Right lobe of liver (tissue), 6 donors: Measurements from ENCODE around the gene KIF5C. TPM values are rescaled to one million over a fixed set of nuclear protein-coding genes. Genes with fewer than 3 reads are reported as not detected.
A peak's percentile ranks its signal among the peaks of the same experiment; 100 is the strongest.

Experiments
- ATAC-seq, 4 donors: fragments of 200-7000 bp; cut with Tn5 transposase; one replicate each; pipeline ENCODE4 v1.9.1; 2020; ENCODE audit warnings: mild to moderate bottlenecking in 4 of 4, moderate library complexity in 4 of 4
- DNase-seq, 3 donors: peaks; one replicate each; pipeline ENCODE4 v3.0.0-alpha.2; 2020
- H3K27ac ChIP-seq, 3 donors: fragments of 200-600 bp; one replicate each; pipeline ENCODE4 v1.8.0; 2022
- H3K27me3 ChIP-seq, 2 donors: fragments of 200-600 bp; one replicate each; pipeline ENCODE4 v1.8.0; 2022
- H3K36me3 ChIP-seq, 4 donors: fragments of 200-600 bp; sonication (generic) in 1 of 4; one replicate each; pipeline versions ENCODE4 v1.5.1 to v1.8.0; 2017 to 2022; ENCODE audit warnings: control low read depth in 1 of 4
- H3K4me1 ChIP-seq, 4 donors: fragments of 200-600 bp; sonication (generic) in 1 of 4; one replicate each; pipeline versions ENCODE4 v1.5.1 to v1.8.0; 2017 to 2022; ENCODE audit warnings: control low read depth in 1 of 4
- H3K4me3 ChIP-seq, 3 donors: fragments of 200-600 bp; one replicate each; pipeline ENCODE4 v1.8.0; 2022
- H3K9me3 ChIP-seq, 4 donors: fragments of 200-600 bp; sonication (generic) in 1 of 4; one replicate each; pipeline versions ENCODE4 v1.5.1 to v1.8.0; 2017 to 2022; ENCODE audit warnings: control low read depth in 1 of 4
- POLR2A ChIP-seq: fragments of 450-650 bp; IDR thresholded peaks from one replicate; pipeline ENCODE4 v1.6.1; 2017; ENCODE audit warnings: antibody characterized with exemption, mild to moderate bottlenecking
- WGBS: methylation state at CpG from one replicate; pipeline ENCODE4 v1.1.6; 2018; ENCODE audit warnings: low coverage, low lambda C conversion rate; ENCODE audit not compliant: insufficient coverage; ENCODE audit errors: missing lambda C conversion rate; 5-methylcytosine and 5-hydroxymethylcytosine counted together
- intact Hi-C, 2 donors: fragments of 100-400 bp; cut with DNase I; formaldehyde crosslinking; loops; one replicate each; pipeline versions ENCODE4 v1.11.2 to v1.14.1; 2022
- total RNA-seq, 6 experiments: library from RNA; depleted of rRNA in 2 of 6; stranded (reverse); fragments of >200 nt in 2 of 6; fragmentation: NEBNext Ultra II Directional in 3 of 6; extraction: Animal tissue kit (Norgen Biotek cat#: 25700) in 3 of 6; gene quantifications; one replicate each; pipeline versions ENCODE4 v1.1.0 to v1.2.4, GENCODE V29; 2016 to 2023
- TF ChIP-seq, protein P1 (sequence below), 4 donors: fragments of 200-600 bp in 3 of 4; fragments of 450-650 bp in 1 of 4; IDR thresholded peaks; one replicate each; pipeline versions ENCODE4 v1.5.1 to v1.8.0; 2016 to 2022; ENCODE audit warnings: antibody characterized with exemption in 4 of 4, mild to moderate bottlenecking in 2 of 4
- donor health status: DM: no; HTN: yes; CAD: no.
- donor health status: DM: no; HTN: no; CAD: no.
- donor health status: DM: no; HTN: no; CAD: no.
- donor health status: DM: no; HTN: yes; CAD: no.
- donor health status: DM: no; HTN: yes; CAD: no.

Gene KIF5C
- total RNA-seq, 6 experiments from 2014 or later: 0.07 to 1.1 (median 0.34) TPM

DNA sequence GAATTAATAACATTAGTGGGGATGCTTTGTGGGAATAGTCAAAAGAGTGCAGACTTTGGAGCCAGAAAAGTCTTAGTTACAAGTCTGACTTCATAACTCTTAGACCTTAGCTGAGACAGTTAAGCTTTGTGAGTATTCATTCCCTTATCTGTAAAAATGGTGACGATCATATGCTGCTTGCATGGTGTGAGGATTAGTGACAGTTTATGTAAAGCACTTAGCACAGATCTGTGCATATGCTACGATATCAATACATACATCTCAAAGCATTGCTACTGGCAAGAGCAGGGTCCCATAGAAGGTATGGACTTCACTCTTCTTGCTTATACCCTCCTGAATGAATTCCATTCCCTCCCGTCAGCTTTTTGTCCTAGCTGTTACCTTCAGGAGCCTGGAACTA, 106.8 kb downstream of the KIF5C start:
- TF ChIP-seq, protein P1, sequence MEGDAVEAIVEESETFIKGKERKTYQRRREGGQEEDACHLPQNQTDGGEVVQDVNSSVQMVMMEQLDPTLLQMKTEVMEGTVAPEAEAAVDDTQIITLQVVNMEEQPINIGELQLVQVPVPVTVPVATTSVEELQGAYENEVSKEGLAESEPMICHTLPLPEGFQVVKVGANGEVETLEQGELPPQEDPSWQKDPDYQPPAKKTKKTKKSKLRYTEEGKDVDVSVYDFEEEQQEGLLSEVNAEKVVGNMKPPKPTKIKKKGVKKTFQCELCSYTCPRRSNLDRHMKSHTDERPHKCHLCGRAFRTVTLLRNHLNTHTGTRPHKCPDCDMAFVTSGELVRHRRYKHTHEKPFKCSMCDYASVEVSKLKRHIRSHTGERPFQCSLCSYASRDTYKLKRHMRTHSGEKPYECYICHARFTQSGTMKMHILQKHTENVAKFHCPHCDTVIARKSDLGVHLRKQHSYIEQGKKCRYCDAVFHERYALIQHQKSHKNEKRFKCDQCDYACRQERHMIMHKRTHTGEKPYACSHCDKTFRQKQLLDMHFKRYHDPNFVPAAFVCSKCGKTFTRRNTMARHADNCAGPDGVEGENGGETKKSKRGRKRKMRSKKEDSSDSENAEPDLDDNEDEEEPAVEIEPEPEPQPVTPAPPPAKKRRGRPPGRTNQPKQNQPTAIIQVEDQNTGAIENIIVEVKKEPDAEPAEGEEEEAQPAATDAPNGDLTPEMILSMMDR (IDR thresholded peaks at IDR 0.05): no peak
- H3K4me3 ChIP-seq: no peak overlapping the region
- H3K27me3 ChIP-seq: no peaks in the 10 kb centered on the region
- H3K9me3 ChIP-seq: no peaks in the 10 kb centered on the region
- H3K36me3 ChIP-seq: no peaks in the 10 kb centered on the region
- peaks cover 0 to 9% (median 2%) of the 10 kb centered on the region in 4 donors for H3K4me1 ChIP-seq
- 81% methylated on average over 3 of the region's 3 CpGs for WGBS
- no peak for DNase-seq
- no peak for ATAC-seq
- intact Hi-C loops: no loop called here
- no peak overlapping the region for H3K27ac ChIP-seq

DNA sequence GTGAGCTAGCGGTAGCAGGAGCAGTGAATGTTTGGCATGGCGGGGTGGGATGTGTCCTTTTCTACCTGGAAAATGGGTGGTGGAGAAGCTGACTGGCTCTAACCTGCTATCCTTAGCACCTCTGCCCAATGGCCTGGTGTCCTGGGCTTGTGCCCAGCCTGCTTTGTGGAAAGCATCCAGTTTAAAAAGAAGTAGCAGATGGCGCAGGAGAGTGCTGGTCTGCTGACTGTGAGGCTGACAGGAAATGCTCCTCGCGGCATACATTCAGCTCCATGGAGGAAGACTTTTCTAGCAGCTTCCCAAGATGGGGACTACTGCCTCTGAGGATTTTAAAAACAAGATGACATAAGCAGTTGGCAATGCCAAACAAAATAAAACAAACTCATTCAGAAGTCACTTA, 107.3 kb downstream of the KIF5C start:
- Histone ChIP-seq H3K9me3 (no peaks in the 10 kb centered on the region), H3K27me3 (no peaks in the 10 kb centered on the region), H3K36me3 (no peaks in the 10 kb centered on the region), H3K4me3 (no peak overlapping the region), H3K27ac (no peak overlapping the region), H3K4me1 (peaks cover 0 to 9% (median 2%) of the 10 kb centered on the region in 4 donors)
- intact Hi-C loops: no loop called here
- DNase-seq: no peak
- TF ChIP-seq, protein P1 (IDR thresholded peaks at IDR 0.05): no peak
- no peak for TF ChIP-seq POLR2A
- ATAC-seq: no peak
- 88% methylated on average over 4 of the region's 5 CpGs for WGBS

DNA sequence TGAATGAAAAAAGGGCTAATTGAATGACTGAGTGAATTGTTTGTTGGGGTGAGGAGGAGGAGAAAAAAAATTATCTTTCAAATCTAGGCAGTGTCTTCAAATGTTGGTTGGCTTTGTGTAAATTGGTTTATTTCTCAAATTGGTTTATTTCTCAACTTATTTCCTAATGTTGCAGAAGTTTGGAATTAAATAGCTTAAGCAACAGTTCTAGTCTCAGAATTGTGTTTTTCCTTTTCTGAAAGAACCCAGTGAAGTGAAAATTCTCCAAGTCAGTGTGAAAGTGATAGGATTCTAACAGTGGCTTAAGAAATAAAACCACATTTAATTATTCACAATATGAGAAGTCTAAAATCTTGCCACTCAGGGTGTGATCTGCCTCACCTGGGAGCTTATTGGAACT, 108.9 kb downstream of the KIF5C start:
- Histone ChIP-seq H3K9me3 (no peaks in the 10 kb centered on the region), H3K36me3 (no peaks in the 10 kb centered on the region), H3K27ac (no peak overlapping the region), H3K4me1 (peaks cover 0 to 5% (median 2%) of the 10 kb centered on the region in 4 donors), H3K4me3 (no peak overlapping the region), H3K27me3 (no peaks in the 10 kb centered on the region)
- intact Hi-C loops: no loop called here
- ATAC-seq (no peak), DNase-seq (no peak)
- TF ChIP-seq, protein P1 (IDR thresholded peaks at IDR 0.05): peak in 1 of 4 donors; percentile 3
- TF ChIP-seq POLR2A: no peak

DNA sequence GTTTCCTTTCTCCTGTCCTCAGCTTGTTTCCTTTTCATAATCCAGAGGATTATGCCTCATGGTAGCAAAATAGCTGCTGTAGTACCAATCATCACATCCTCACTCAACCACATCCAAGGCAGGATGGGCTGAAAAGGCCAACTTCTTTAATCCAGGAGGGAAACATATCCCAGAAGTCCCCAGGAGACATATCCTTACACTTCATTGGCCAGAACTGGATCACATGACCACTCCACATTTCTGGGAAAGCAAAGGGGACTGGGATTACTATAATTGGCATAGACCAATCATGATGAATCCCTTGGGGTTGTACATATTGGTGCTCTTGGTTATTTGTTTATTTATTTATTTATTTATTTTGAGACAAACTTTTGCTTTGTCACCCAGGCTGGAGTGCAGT, 109.4 kb downstream of the KIF5C start:
- Histone ChIP-seq H3K27ac (no peak overlapping the region), H3K4me3 (no peak overlapping the region), H3K36me3 (no peaks in the 10 kb centered on the region), H3K27me3 (no peaks in the 10 kb centered on the region), H3K4me1 (no peaks in the 10 kb centered on the region), H3K9me3 (no peaks in the 10 kb centered on the region)
- no peak for TF ChIP-seq POLR2A
- TF ChIP-seq, protein P1 (IDR thresholded peaks at IDR 0.05): no peak
- ATAC-seq: no peak
- DNase-seq: no peak
- intact Hi-C loops: no loop called here

DNA sequence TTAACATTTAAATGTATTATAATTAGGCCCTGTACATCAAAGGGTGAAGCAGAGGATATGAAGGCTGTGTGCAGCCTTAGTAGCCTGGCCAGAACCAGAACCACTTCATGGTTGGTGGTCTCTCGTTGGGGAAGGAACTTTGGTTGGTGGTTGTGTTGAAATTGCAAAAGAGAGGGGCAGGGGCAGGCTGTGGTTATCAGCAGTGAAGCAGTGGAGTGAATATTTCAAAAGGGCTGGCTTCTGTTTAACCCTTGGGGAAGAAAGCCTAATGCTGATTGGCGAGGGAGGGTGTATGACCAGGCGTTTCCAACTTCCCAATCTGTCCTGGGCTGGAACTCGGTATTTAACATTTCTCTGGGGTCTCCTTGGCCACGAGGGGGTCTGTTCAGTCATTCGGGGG, 112.3 kb downstream of the KIF5C start:
- intact Hi-C loops: no loop called here

More for the DNA sequence above, 112.3 kb downstream of the KIF5C start:
- H3K36me3 ChIP-seq: no peaks in the 10 kb centered on the region
- no peaks in the 10 kb centered on the region for H3K4me1 ChIP-seq
- H3K9me3 ChIP-seq: peaks cover 0 to 2% (median 0%) of the 10 kb centered on the region in 4 donors
- no peak for DNase-seq
- no peaks in the 10 kb centered on the region for H3K27me3 ChIP-seq
- no peak overlapping the region for H3K4me3 ChIP-seq
- no peak for ATAC-seq
- no peak overlapping the region for H3K27ac ChIP-seq
- WGBS: 51% methylated on average over 6 of the region's 6 CpGs
- TF ChIP-seq, protein P1 (IDR thresholded peaks at IDR 0.05): no peak
- no peak for TF ChIP-seq POLR2A
